ENCODE measurements around the gene SPA17.

GRCh38 chr11:124627546-124627945, 46.2 kb upstream of the SPA17 start:
- no peak for TF ChIP-seq CTCF (IDR thresholded peaks at IDR 0.05; ENCODE audit: insufficient read depth, low read depth, low read length)
- TF ChIP-seq EZH2 (IDR thresholded peaks at IDR 0.05; ENCODE audit: insufficient read depth, low read length): no peak

All from astrocyte (in vitro differentiated cells and primary cell).